Stimulated activated CD4-positive, alpha-beta T cell treated with anti-CD3 and anti-CD28 coated beads, Interleukin-4, amount 100 ng/mL, for 4 hours (primary cell): ENCODE data around the gene ZNF326.
"Not testable (repeated sequence)": the region's sequence is repeated elsewhere in the genome, so short reads cannot be mapped to it uniquely, and the experiment has no call there.

Source experiments
- DNase-seq, 2 experiments: peaks; one replicate each; pipeline ENCODE4 v3.0.0-alpha.2; 2020

ZNF326 gene

DNA sequence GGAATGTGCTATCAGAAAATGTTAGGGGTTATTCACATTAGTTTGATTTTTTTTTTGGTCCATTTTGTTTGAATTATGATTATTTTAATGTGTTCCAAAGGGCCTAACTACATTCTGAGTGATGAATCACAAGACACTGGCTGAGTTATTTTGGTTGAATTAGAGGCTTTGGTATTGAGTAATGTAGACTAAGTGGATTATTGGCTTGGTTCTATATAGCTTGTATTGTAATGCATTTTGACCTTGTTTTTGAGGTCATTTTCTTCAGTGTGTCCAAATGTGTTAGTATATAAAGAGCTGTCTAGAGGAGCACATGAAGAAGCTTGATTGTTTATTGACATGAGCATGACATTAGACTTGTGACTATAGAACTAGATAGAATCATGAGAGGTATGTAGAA is 3.4 kb downstream of the ZNF326 start:
- no peak for DNase-seq

DNA sequence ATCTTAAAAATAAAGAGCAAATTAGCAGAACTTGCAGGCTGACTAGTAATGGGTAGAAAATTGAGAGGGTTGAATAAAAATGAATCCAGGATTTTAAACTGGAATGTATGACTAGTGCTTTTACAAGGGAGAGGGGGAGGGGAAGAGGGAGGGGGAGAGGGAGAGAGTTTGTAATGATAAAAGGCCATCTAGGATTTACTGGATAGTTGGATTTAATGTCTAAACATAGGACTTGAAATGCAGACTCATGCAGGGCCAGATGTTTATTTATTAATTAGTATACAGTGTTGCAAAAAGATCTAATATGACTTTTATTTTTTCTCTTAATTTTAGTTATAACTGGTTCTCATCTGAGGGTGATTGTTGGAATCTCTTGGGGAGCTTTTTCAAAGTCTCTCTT is 4.3 kb downstream of the ZNF326 start:
- no peak for DNase-seq

DNA sequence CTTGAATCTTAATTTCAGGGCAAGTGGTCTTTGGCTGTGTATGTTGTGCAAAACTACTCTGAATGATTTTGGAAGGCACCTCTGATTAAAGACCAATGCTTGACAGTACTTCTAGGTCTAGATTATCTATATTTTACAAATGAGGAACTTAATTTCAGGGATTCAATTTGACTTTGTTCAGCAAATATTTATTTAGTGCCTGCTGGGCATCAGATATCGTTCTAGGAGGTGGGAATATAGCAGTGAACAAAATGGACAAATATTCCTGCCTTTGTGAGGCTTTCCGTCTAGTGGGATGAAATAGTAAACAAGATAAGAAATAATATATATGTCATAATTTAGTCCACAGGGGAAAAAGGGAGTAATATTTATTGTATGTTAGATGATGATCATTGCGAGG is 4.7 kb downstream of the ZNF326 start:
- no peak for DNase-seq

DNA sequence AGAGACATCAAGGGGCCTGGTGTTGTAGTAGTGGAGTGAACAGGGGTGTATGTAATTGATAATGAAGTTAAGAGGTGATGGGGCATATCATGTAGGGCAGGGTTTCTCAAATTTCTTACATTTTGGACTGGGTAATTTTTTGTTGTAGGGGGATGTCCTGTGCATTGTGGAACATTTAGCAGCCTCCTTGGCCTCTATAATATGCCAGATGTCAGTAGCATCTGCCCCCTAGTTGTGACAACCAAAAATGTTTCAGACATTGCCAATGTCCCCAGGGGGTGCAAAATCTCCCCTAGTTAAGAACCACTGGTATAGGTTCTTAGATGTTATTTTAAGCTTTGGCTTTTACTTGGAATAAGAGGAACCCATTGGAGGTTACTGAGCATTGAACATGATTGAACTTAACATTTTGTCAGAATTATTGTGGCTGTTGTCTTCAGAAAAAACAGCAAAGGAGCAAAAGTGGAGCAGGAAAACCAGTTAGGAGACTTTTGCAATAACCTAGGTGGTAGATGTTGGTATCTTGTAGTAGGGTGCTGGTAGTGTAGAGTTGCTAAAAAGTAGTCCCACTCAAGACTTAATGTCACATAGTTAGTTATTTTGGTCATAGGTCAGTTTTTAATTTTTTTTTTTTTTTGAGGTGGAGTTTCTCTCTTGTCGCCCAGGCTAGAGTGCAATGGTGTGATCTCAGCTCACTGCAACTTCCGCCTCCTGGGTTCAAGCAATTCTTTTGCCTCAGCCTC is 6.2 kb downstream of the ZNF326 start:
- DNase-seq, result no peak

DNA sequence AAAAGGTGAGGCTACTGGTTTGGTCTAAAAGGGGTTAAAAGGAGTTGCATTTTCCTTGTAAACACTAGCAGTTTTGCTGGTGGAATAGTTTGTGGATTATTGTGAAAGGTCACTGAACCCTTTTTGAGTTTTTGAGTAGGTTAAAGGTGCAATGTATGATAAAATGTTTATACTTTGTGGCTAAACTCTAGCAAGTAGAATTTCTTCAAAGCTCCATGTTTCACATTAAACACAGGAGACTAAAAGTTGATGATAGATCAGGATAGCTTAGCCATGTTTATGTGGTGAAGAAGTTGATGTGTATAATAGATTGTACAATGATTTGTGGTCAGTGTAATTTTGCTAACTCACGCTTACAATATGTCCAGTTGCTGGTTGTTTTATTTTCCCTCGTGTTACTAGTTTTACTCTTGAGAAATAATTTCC is 13.1 kb downstream of the ZNF326 start:
- no peak for DNase-seq

DNA sequence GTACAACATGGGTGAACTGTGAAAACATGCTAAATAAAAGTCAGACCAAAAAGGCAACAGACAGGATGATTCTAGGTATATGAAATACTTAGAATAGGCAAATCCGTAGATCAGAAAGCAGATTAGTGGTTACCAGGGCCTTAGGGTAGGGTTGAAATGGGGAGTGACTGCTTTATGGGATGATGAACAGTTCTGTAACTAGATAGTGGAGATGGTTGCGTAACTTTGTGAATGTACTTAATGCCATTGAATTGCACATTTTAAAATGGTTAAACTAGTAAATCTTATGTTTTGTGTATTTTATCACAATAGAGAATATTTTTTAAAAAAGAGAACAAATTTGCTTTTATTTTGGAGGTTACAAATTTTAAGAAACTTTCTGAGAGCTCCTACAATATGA is 17.4 kb downstream of the ZNF326 start:
- DNase-seq, result no peak

DNA sequence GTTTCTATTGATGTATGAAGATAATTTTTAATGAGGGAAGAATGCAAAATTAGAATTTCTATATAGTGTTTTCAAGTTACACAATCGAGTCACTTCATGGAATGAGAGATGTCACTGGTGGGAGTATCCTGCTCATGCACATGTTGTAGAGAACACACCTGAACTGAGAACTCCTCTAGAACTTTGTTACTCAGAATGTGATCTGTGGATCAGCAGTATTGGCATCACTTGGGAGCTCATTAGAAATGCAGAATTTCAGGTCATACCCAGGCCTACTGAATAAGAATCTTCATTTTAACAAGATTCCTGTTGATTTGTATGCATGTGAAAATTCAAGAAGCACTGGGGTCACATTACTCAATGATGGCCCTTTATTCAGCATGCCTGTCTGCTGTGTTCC is 28.8 kb downstream of the ZNF326 start:
- no peak for DNase-seq

DNA sequence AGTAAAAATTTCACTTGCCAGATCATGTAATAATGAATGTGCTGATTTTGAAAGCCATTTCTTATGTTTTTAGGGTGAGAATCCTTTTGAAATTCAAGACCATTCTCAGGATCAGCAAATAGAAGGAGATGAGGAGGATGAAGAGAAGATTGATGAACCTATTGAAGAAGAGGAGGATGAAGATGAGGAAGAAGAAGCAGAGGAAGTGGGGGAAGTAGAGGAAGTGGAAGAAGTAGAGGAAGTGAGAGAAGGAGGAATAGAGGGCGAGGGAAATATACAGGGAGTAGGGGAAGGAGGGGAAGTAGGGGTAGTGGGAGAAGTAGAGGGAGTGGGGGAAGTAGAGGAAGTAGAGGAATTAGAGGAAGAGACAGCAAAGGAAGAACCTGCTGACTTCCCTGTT is 32.4 kb downstream of the ZNF326 start:
- DNase-seq, result no peak

DNA sequence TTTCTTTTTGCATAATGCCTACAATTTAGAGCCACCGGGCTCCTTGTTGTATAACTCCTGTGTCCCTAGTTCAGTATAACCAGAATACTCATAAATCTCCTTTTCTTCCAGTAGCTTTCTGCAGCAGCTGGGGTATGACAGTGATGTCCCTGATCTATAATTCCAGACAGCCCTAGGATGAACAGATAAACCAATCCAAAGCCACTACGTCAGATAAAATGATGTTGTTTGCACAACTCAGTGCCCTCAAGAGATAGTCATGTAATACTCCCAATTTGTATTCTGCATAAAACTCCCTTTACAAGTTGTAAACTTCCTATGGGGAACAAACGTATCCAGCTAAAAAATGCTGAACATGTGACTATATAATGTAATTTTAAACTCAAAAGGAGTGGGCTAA is 44.7 kb downstream of the ZNF326 start:
- DNase-seq, result no peak

DNA sequence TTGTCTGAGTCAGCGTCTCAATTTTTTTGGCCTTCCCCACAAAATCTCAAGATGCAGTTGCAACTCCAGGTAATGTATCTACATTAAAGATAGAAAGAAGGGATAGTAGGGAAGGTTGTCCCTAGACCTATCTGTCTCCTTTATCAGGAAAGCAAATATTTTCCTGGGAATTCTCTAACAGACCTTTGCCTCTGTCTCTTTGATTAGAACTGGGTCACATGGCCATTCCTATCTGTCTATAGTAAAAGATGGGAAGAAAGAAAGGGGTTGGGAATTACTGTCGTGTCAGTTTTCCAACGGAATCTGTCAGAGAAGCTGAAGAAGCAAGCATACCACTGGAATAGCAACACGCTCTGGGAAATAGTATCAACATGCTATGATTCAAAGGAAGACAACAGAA is 48.7 kb downstream of the ZNF326 start:
- no peak for DNase-seq

DNA sequence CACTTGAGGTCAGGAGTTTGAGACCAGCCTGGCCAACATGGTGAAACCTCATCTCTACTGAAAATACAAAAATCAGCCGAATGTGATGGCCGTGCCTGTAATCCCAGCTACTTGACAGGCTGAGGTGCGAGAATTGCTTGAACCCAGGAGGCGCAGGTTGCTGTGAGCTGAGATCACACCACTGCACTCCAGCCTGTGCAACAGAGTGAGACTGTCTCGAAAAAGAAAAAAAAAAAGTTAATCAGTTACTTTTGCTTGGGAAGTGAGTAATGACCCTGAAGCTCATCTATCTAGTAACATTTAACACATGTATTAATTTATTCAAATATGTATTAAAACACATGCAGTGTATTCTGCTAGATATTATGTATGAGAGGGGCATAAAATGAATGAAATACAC is 49.4 kb downstream of the ZNF326 start:
- no peak for DNase-seq

DNA sequence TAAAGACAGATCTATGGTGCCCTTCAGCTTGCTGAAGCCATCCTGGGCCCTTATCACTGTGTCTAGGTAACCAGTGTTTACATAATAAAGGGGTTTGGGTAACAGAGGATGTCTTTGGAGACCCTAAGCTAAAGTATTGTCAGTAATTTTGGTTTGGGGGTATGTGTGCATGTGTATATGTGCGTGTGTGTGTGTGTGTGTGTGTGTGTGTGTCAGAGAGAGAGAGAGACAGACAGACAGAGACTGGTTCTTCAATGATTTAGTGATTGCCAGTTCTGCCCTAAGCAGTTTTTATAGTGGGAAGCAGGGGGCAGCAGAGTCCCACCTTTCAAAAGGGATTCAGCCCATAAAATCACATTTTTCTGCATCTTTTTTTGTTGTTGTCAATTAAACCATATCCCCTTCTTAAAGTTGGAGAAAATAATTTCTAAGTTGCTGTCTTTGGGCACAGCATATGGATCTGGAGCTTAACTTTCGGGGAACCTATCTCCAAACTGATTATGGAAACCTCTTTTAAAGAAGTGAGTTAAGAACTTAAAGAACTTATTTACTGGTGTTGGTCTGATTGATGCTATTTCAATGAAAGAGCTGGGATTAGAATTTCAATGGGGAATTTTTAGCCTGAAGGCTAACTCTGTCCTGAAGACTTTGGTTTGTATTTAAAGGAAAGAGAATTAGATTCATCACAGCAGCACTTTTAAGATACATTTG is 51.1 kb downstream of the ZNF326 start:
- DNase-seq, result peak in 1 of 2 experiments; percentile 5

DNA sequence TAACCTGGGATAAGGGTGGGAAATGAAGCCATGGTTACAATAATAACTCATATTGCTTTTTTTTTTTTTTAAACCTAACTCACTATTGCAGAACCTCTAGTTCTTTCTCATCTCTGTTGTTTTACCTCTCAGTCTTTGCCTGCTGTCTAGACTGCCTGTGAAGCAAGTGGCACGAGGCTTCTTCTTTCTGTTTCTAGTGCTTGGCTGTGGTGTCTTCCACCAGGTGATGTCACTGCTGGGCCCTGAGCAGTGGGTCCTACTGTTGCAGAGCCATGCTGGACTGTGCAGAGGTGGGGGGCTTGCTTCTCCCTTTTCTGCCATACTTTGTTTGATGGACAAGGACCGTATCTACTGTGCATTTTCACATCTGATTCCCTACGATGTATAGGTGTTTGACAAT is 51.7 kb downstream of the ZNF326 start:
- no peak for DNase-seq

DNA sequence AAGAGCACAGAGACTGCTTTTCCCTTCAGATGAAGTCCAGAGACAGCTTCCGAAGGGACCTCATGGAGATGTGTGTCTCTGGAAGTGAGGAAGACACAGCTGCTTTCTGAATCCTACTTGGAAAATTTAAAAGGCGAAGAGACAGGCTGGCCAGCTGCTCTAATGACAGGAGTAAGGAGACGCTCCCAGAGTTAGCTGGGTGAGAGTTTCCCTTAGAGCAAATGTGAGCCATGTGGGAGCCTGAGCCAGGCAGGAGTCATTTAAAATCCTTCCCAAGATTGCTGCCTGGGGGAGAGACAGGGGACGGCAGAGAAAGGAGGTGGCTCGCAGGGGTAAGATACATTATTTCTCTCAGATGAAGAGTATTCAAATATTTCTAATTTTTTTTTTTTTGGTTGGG is 53.1 kb downstream of the ZNF326 start:
- DNase-seq, result no peak

DNA sequence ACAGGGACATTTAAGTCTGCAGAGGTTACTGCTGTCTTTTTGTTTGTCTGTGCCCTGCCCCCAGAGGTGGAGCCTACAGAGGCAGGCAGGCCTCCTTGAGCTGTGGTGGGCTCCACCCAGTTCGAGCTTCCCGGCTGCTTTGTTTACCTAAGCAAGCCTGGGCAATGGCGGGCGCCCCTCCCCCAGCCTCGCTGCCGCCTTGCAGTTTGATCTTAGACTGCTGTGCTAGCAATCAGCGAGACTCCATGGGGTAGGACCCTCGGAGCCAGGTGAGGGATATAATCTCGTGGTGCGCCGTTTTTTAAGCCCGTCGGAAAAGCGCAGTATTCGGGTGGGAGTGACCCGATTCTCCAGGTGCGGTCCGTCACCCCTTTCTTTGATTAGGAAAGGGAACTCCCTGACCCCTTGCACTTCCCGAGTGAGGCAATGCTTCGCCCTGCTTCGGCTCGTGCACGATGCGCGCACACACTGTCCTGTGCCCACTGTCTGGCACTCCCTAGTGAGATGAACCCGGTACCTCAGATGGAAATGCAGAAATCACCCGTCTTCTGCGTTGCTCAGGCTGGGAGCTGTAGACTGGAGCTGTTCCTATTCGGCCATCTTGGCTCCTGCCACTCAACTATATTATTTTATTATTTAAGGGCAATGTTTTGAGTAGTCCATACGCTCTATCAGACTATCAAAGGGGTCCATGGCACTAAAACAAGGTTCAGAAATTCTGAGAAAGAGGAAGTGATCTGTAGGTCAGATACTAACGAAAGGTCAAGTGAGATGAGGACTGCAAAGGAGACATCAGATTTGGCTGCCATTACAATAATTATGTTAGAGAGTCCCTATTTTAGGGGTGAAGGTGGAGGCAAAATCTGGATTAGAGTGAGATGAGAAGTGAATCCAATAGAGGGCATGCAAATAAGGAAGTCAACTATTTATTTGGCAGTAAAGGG is 68.1 kb downstream of the ZNF326 start:
- DNase-seq, result not testable (repeated sequence)

DNA sequence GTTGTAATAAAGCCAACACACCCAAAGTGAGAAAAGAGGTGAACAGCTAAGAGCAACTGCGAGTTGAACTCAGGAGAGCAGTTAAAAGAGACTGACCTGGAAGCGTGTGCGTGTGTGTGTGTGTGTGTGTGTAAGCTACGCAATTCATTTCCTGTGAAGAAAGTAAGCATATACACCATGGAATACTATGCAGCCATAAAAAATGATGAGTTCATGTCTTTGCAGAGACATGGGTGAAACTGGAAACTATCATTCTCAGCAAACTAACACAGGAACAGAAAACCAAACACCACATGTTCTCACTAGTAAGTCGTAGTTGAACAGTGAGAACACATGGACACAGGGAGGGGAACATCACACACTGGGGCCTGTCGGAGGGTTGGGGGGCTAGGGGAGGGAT is 69.2 kb downstream of the ZNF326 start:
- not testable (repeated sequence) for DNase-seq

DNA sequence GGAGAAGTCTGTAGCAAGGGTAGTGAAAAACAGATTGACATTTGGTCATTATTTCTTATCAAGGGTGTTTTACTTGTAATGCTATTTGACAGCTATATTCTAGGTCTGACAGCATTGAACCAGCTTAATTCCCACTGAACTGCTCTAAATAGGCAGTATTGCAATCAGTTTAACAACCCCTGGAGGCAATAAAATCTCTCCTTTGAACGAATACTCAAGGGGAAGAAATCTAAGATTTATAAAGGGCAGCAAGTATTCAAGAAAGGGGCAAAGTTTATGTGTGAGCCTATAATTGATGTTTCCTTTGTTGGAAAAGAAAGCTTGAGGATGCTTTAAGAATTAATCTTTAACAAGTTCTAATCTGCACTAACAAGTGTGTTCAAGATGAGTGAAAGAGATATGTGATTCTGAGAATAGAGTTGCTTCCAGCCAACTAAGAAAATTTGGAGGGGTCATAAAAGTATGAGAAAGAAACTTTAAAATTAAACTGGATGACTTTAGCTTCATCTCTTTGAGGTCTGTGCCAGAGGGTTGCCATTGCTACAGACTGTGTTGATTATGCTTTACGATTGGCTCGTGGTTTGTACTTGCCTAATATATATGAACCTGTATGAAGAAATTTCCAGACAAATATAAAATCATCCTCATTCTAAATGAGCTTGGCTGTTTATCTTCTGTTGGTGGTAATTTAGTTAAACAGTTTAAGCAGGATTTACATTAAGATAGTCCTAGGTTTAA is 72.5 kb downstream of the ZNF326 start:
- no peak for DNase-seq

DNA sequence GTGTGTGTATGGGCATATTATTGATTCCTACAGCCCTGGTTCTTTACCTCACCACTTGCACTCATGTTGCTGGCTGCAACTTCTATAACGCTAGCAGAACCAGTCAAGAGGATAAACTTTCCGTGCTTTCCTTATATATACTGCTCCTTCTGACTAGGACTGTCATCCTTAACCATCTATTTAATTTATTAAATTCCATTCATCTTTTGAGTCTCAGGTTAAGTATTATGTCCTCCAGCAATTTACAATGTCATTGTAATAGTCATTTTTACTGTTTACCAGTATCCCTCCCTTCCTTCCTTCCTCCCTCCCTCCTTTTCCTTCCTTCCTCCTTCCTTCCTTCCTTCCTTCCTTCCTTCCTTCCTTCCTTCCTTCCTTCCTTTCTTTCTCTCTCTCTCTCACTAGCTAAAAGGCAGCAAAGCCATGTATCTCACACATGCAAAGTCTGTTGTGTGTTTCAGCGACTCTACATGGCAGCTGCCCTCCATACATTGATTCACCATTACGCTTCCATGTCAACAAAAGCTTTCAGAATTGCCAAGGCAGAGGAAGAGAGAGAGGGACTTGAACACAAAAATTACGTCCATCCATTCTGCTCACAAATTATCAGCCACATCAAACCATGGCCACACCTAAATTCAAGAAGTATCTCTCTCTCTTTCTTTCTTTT is 73.8 kb downstream of the ZNF326 start:
- no peak for DNase-seq

DNA sequence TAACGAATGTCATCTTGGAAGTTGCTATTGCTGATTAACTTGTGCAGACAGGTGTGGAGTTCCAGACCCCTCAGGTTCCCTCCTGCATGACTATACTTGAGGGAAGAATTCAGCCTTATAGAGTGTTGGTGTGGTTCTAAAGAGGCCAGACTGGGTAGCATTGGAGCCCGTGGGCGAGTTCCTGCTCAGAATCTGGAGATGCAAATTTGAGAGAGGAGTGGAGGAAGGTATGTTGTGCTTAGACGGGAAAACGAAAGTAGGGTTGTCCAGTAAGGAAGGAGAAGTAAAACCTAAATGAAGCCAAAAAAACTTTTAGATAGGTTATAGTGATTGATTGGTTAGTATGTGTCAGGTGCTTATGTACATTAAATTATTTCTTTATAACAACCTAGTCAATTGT is 79.2 kb downstream of the ZNF326 start:
- no peak for DNase-seq

DNA sequence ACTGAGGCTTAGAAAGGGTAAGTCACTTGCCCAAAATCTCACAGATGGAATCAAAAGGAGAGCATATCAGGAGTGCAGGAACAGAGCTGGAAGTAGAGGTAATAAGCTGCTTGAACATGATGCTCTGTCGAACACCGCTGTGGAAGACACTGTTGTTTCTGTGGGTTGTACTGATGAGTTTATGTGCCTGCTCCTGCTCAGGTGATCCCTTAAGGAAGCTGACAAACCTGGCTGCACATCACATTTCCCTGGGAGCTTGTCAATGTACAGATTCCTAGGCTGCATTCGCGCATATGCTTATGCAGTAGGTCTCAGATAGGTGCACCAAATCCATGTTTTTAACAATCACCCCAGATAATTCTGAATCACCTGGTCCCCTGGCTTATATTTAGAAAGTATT is 79.7 kb downstream of the ZNF326 start:
- no peak for DNase-seq

DNA sequence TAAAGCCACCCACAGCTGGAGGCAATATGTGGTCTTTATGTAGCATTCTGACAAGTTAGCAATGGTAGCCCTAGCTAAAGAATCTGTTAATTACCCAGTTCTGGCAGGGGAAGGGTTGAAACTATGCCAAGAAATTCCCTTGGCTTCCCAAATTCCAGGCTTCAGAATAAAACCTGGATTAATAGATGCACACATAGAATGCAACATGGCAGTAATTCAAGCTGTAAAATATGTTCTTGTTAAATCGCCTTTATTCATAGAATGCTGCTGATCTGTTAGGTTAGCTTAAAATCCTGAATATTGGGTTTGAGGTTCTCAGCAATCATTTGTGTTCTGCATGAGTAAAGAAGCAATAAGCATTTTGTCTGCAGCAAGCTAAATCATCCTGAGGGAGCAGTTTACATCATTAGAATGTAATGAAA is 80.1 kb downstream of the ZNF326 start:
- DNase-seq, result no peak

DNA sequence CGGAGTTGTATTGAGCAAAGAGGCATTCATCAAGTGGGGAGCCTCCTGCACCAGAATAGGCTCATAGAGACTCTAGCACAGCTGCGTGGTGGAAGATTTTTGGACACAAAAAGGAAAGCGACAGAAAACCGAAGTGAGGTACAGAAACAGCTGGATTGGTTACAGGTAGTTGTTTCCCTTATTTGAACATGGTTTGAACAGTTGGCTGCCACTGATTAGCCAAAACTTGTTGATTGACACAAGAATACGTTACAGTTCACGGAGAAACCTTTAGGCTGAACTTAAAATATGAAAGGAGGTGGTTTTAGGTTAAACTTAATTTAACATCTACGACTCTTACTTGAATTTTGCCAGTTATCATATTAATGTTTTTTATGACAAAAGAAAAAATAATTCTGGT is 89.1 kb downstream of the ZNF326 start:
- no peak for DNase-seq
